Heart left ventricle (tissue), 16 donors: ENCODE data around the gene NUS1. TPM values are rescaled to one million over a fixed set of nuclear protein-coding genes. Genes with fewer than 3 reads are reported as not detected.

Experiments used
- ATAC-seq, 4 donors: fragments of 200-7000 bp; cut with Tn5 transposase; one replicate each; pipeline ENCODE4 v1.9.1; 2020 to 2022; ENCODE audit warnings: moderate library complexity in 4 of 4, mild to moderate bottlenecking in 3 of 4, moderate number of reproducible peaks in 1 of 4
- DNase-seq, 5 donors: peaks; one replicate each; pipeline ENCODE4 v3.0.0-alpha.2; 2020
- H3K27ac ChIP-seq, 12 donors: fragments of 200-600 bp; sonication (generic) in 4 of 12; one replicate each; pipeline versions ENCODE4 v1.5.0 to v1.8.0; 2016 to 2022; ENCODE audit warnings: mild to moderate bottlenecking in 2 of 12
- H3K27me3 ChIP-seq, 9 donors: fragments of 200-600 bp; sonication (generic) in 2 of 9; one replicate each; pipeline versions ENCODE4 v1.5.1 to v1.8.0; 2016 to 2022; ENCODE audit warnings: mild to moderate bottlenecking in 3 of 9
- H3K36me3 ChIP-seq, 9 donors: fragments of 200-600 bp; sonication (generic) in 2 of 9; one replicate each; pipeline versions ENCODE4 v1.5.0 to v1.8.0; 2018 to 2022; ENCODE audit warnings: mild to moderate bottlenecking in 2 of 9
- H3K4me1 ChIP-seq, 12 donors: fragments of 200-600 bp; sonication (generic) in 4 of 12; one replicate each; pipeline versions ENCODE4 v1.5.0 to v1.8.0; 2016 to 2022; ENCODE audit warnings: mild to moderate bottlenecking in 3 of 12
- H3K4me3 ChIP-seq, 12 donors: fragments of 200-600 bp; sonication (generic) in 4 of 12; one replicate each; pipeline versions ENCODE4 v1.5.0 to v1.8.0; 2017 to 2022; ENCODE audit warnings: mild to moderate bottlenecking in 9 of 12, moderate library complexity in 4 of 12
- H3K9me3 ChIP-seq, 12 donors: fragments of 200-600 bp; sonication (generic) in 4 of 12; one replicate each; pipeline versions ENCODE4 v1.5.0 to v1.8.0; 2016 to 2022; ENCODE audit warnings: mild to moderate bottlenecking in 1 of 12
- POLR2A ChIP-seq, 2 donors: fragments of 450-650 bp; IDR thresholded peaks; one replicate each; pipeline ENCODE4 v1.6.1; 2017; ENCODE audit warnings: antibody characterized with exemption in 2 of 2, mild to moderate bottlenecking in 2 of 2, moderate library complexity in 2 of 2
- WGBS, 4 donors: extraction: QIAGEN DNeasy Blood & Tissue Kit in 2 of 4; methylation state at CpG; one replicate each; pipeline versions ENCODE4 v1.1.5 to v1.1.7; 2013 to 2018; 5-methylcytosine and 5-hydroxymethylcytosine counted together
- intact Hi-C, 10 donors: fragments of 100-400 bp; cut with DNase I; formaldehyde crosslinking; loops; one replicate each; pipeline versions ENCODE4 v1.11.1 to v1.14.2; 2022
- long read RNA-seq, 3 donors: library from polyadenylated mRNA; unstranded; transcript quantifications; one replicate each; pipeline ENCODE4 v2.0.0, GENCODE V29; 2020 to 2021
- polyA plus RNA-seq, 2 donors: library from polyadenylated mRNA; stranded (reverse); fragments of 200-250 nt; gene quantifications; one replicate each; pipeline ENCODE4 v1.2.3, GENCODE V29; 2013
- total RNA-seq, 9 donors: library from RNA; depleted of rRNA in 2 of 9; stranded (reverse); fragments of >200 nt in 2 of 9; fragmentation: NEBNext Ultra II Directional in 3 of 9; extraction: Animal tissue kit (Norgen Biotek cat#: 25700) in 3 of 9; gene quantifications; one replicate each; pipeline versions ENCODE4 v1.1.0 to v1.2.4, GENCODE V29; 2016 to 2023
- TF ChIP-seq, protein P1 (sequence below), 12 donors: fragments of 200-600 bp; sonication (generic) in 4 of 12; IDR thresholded peaks; one replicate each; pipeline versions ENCODE4 v1.5.0 to v1.8.0; 2018 to 2022; ENCODE audit warnings: antibody characterized with exemption in 12 of 12, mild to moderate bottlenecking in 5 of 12
- donor health status: ischemic (EF 13 %, LVEDD 7.1; RV severe dilation, severe dysfunction).
- donor health status: healthy with polysubstance abuse.
- donor health status: DM: no; HTN: yes; CAD: no.
- donor health status: DM: no; HTN: no; CAD: no.
- donor health status: ischemic (EF 25% LVEDD 6.9; RV normal size, moderate dysfunction).
- donor health status: ischemic (EF 25% LVEDD 5.7; RV mildly dilated, moderate dysfunction).
- donor health status: healthy.
- donor health status: DM: yes; HTN: yes; CAD: no.
- donor health status: ischemic (EF 35%, LVEDD 5.7; RV mildly dilated, moderate dysfunction).
- donor health status: nonischemic (EF 11% LVEDD 7.7; RV severe dilation, severe dysfunction).
- donor health status: DM: yes; HTN: yes; CAD: no.
- donor health status: PGD.
- donor health status: ischemic (EF 29% LVEDD 5.4; RV normal size, mild dysfunction).
- donor health status: nonischemic (EF 23%, LVEDD 6.1; RV moderate dilation, normal function).

The NUS1 gene
- total RNA-seq, result 10 to 100 TPM in 8 of 9 donors, 1 to 10 TPM in 1; 8.1 to 20.1 (median 14.7) TPM
- polyA plus RNA-seq, result 10 to 100 TPM in 1 of 2 donors, 1 to 10 TPM in 1; 9.1 to 22.0 TPM
- long read RNA-seq, donor 1, full-length matches to known transcripts, result 14 of 22 reads
- long read RNA-seq, donor 1, partial matches to known transcripts, result 7 of 22 reads
- long read RNA-seq, donor 1, other reads (novel, unspliced or antisense), result 1 of 22 reads
- long read RNA-seq, donor 2, full-length matches to known transcripts, result 2 of 7 reads
- long read RNA-seq, donor 2, partial matches to known transcripts, result 0 of 7 reads
- long read RNA-seq, donor 2, other reads (novel, unspliced or antisense), result 5 of 7 reads
- long read RNA-seq, donor 3, full-length matches to known transcripts, result 17 of 20 reads
- long read RNA-seq, donor 3, partial matches to known transcripts, result 0 of 20 reads
- long read RNA-seq, donor 3, other reads (novel, unspliced or antisense), result 3 of 20 reads

DNA sequence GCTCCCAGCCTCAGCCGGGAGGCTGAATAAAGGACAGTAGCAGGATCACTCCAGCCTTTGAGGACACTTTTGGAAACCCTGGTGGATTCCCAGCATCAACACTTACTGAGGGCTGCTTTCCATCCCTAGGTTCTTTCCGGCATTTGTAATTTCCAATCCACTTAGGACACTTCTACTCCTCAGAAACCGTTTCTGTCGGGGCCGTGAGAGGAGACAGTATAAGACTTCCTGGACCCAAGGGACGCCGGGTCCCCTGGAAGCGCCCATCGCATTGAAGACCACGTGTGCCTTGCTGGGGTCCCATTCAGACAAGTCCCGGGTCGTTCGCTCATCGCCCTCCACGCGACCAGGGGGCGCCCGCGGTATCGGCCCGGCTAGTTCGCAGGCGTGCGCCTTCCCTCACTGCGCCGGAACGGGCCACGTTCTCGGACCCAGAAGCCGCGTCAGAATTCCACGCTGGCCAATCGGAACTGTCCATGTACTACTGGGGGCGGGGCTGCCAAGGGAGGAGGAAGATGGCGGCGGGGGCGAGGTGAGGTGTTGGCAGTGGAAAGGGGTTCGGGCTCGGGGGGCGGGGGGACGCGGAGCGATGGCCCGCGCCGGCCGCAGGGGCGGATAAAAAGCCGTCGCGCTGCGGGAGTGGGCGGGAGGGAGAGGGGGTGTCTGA is at the start of gene NUS1:
Gene NUS1, plus strand, starts transcription at position 479 of the 667 bp plus-strand sequence. CDS start 202 bp downstream, outside the sequence.
- Histone ChIP-seq H3K4me3 (peak within 1 kb of the TSS; percentile 62 to 88 (median 76)), H3K27me3 (no peaks in the 10 kb centered on the region), H3K9me3 (peaks cover 0 to 5% (median 0%) of the 10 kb centered on the region in 12 donors), H3K27ac (peak within 1 kb of the TSS in 11 of 12 donors; percentile 70 to 84 (median 76)), H3K4me1 (peaks cover 5 to 50% (median 21%) of the 10 kb centered on the region in 12 donors), H3K36me3 (no peaks in the 10 kb centered on the region)
- 0 to 4% (median 0%) methylated on average over 33 to 53 of the region's 53 CpGs for WGBS, 4 donors
- TF ChIP-seq POLR2A (IDR thresholded peaks at IDR 0.05), result peak in 1 of 2 donors; percentile 44
- TF ChIP-seq, protein P1, sequence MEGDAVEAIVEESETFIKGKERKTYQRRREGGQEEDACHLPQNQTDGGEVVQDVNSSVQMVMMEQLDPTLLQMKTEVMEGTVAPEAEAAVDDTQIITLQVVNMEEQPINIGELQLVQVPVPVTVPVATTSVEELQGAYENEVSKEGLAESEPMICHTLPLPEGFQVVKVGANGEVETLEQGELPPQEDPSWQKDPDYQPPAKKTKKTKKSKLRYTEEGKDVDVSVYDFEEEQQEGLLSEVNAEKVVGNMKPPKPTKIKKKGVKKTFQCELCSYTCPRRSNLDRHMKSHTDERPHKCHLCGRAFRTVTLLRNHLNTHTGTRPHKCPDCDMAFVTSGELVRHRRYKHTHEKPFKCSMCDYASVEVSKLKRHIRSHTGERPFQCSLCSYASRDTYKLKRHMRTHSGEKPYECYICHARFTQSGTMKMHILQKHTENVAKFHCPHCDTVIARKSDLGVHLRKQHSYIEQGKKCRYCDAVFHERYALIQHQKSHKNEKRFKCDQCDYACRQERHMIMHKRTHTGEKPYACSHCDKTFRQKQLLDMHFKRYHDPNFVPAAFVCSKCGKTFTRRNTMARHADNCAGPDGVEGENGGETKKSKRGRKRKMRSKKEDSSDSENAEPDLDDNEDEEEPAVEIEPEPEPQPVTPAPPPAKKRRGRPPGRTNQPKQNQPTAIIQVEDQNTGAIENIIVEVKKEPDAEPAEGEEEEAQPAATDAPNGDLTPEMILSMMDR (IDR thresholded peaks at IDR 0.05), result peak; percentile 57 to 95 (median 80)
- intact Hi-C loops, result loop anchor here in 2 of 10 donors (5.0 to 10.0 kb wide), 2 partner anchors 73 to 590 kb away; partner anchors contain the start of gene GOPC (in 2 of the 2)
- DNase-seq, result peak; percentile 97 to 98 (median 98)
- peak; percentile 99 to 100 (median 100) for ATAC-seq

DNA sequence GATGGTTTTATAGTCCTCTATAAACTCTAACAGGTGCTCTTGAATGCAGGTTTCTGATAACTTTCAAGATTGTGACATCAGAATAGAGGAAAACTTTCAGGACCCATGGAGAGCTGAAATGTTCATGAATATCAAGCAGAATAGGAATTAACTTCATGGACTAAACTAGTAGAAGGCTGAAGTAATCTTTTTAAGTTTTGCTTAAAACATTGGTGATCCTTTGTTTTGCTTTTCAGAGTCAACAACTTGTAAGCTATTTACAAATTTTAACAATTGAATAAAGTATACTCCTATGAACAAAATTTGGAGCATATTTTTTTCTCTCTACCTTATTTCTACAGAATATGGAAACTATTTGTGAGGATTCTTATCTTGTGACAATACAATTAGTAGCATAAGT is 47.7 kb upstream of the NUS1 start:
- Histone ChIP-seq H3K4me3 (no peak overlapping the region), H3K36me3 (no peaks in the 10 kb centered on the region), H3K9me3 (peaks cover 0 to 42% (median 16%) of the 10 kb centered on the region in 12 donors), H3K4me1 (no peaks in the 10 kb centered on the region), H3K27me3 (no peaks in the 10 kb centered on the region), H3K27ac (no peak overlapping the region)
- no peak for DNase-seq
- intact Hi-C loops, result no loop called here
- TF ChIP-seq, protein P1 (IDR thresholded peaks at IDR 0.05), result no peak
- no peak for TF ChIP-seq POLR2A (IDR thresholded peaks at IDR 0.05)
- no peak for ATAC-seq

DNA sequence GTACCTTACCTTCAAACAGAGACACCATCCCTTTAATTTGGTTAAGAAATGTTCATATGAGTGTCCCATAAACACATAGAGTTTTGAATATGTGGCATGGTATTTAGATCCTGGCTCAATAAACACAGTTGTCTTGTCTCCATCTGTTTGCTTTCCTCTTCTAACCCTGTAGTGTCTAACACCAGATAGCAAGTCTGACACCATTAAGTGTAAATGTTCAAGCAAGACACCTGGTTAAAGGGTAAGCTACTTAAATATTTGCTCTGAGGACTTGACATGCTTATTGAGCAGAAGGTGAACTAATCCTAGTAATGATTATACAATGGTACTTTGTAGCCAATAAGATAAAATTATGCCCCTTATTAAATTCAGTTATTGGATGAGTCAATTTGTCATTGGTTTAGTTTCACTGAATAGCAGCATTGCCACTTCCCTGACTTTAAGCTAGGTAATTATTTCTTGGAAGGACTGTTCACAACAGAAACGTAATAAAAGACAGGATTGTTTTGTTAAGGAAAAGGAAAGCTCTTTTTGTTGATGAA is 46.1 kb upstream of the NUS1 start:
- WGBS, 4 donors, result 54 to 67% (median 61%) methylated on average over 1 of the region's 1 CpG
- intact Hi-C loops, result no loop called here
- H3K4me1 ChIP-seq, result no peaks in the 10 kb centered on the region
- no peak overlapping the region for H3K27ac ChIP-seq
- H3K36me3 ChIP-seq, result no peaks in the 10 kb centered on the region
- H3K27me3 ChIP-seq, result no peaks in the 10 kb centered on the region
- no peak for TF ChIP-seq POLR2A (IDR thresholded peaks at IDR 0.05)
- TF ChIP-seq, protein P1 (IDR thresholded peaks at IDR 0.05), result no peak
- H3K9me3 ChIP-seq, result peaks cover 0 to 38% (median 16%) of the 10 kb centered on the region in 12 donors
- ATAC-seq (no peak), DNase-seq (no peak)
- H3K4me3 ChIP-seq, result no peak overlapping the region

DNA sequence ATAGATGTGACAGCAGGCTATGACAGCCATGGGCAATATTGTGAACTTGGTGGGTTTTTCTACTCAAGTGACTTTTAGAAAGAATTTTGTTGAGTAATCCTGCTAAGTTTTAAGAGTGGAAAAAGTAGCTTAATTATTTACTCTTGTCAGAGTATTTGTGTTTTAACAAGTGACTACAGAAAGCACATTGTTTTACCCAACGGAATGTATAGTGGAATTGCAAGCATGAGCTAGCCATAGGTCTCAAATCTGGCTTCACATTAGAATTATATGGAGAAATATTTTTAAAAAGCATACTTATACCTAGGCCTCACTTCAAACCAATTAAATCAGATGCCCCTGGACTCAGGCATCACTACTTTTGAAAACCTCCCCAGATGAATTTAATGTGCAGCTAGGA is 37.5 kb upstream of the NUS1 start:
- intact Hi-C loops, result no loop called here
- ATAC-seq, result no peak
- no peak for DNase-seq

More for the DNA sequence above, 37.5 kb upstream of the NUS1 start:
- H3K9me3 ChIP-seq, result peaks cover 0 to 11% (median 0%) of the 10 kb centered on the region in 12 donors
- TF ChIP-seq, protein P1 (IDR thresholded peaks at IDR 0.05), result no peak
- no peak for TF ChIP-seq POLR2A (IDR thresholded peaks at IDR 0.05)
- WGBS, 4 donors, result 79 to 86% (median 80%) methylated on average over 1 of the region's 1 CpG
- no peak overlapping the region for H3K27ac ChIP-seq
- H3K4me1 ChIP-seq, result no peaks in the 10 kb centered on the region
- no peaks in the 10 kb centered on the region for H3K27me3 ChIP-seq
- no peaks in the 10 kb centered on the region for H3K36me3 ChIP-seq
- H3K4me3 ChIP-seq, result no peak overlapping the region
